Peyer's patch (tissue), 4 donors: ENCODE measurements around the gene CRCP.

ENCODE experiments used
- POLR2A ChIP-seq, 2 donors: fragments of 450-650 bp; IDR thresholded peaks; one replicate each; pipeline ENCODE4 v1.5.1; 2017; ENCODE audit warnings: antibody characterized with exemption in 2 of 2, mild to moderate bottlenecking in 2 of 2, moderate library complexity in 2 of 2
- TF ChIP-seq, protein P1 (sequence below), 6 experiments: fragments of 450-650 bp in 4 of 6; fragments of 200-600 bp in 2 of 6; sonication (generic) in 1 of 6; IDR thresholded peaks; one replicate each; pipeline ENCODE4 v1.5.1; 2017 to 2019; ENCODE audit warnings: antibody characterized with exemption in 6 of 6, mild to moderate bottlenecking in 3 of 6, moderate library complexity in 1 of 6

DNA sequence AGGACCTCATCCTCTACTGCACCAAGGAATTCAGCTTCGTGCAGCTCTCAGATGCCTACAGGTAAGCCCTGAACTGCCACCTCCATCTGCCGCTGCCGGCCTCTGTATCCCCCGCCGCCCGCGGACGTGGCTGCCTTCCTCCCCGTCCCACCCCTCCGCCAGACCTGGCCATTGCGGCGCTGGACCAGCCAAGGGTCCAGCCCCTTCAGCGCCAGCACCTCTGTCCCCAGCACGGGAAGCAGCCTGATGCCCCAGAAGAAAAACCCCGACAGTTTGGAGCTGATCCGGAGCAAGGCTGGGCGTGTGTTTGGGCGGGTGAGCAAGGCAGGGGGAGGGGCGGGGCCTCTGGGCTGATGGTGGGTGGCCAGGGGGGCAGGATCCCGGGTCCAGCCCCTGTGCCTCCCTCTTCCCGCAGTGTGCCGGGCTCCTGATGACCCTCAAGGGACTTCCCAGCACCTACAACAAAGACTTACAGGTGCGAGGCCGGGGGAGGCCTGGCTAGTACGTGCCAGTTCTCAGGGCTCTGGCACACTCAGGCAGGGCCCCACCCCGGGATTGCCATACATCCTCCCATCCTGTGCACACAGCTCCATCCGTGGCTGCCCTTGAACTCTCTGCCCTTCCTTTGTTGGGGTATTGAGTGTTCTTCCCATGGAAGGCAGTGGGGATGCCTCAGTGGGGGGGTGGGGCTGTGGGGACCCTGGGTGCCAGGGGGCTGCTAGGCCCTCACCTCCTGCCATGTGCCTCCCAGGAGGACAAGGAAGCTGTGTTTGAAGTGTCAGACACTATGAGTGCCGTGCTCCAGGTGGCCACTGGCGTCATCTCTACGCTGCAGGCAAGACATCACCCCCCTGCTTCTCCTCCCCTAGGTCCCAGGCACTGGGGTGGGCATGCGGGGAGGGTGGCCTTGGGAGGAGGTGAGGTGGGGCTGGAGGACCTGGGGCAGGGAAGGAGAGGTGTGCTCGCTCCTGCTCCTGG lies 25.5 kb upstream of the CRCP start:
- TF ChIP-seq, protein P1, sequence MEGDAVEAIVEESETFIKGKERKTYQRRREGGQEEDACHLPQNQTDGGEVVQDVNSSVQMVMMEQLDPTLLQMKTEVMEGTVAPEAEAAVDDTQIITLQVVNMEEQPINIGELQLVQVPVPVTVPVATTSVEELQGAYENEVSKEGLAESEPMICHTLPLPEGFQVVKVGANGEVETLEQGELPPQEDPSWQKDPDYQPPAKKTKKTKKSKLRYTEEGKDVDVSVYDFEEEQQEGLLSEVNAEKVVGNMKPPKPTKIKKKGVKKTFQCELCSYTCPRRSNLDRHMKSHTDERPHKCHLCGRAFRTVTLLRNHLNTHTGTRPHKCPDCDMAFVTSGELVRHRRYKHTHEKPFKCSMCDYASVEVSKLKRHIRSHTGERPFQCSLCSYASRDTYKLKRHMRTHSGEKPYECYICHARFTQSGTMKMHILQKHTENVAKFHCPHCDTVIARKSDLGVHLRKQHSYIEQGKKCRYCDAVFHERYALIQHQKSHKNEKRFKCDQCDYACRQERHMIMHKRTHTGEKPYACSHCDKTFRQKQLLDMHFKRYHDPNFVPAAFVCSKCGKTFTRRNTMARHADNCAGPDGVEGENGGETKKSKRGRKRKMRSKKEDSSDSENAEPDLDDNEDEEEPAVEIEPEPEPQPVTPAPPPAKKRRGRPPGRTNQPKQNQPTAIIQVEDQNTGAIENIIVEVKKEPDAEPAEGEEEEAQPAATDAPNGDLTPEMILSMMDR (IDR thresholded peaks at IDR 0.05) = no peak
- TF ChIP-seq POLR2A (IDR thresholded peaks at IDR 0.05) = no peak
